IMR-90 (cell line): ENCODE data around the gene ZFP90. TPM values are rescaled to one million over a fixed set of nuclear protein-coding genes. Genes with fewer than 3 reads are reported as not detected.

Source experiments
- ATAC-seq: fragments of 200-7000 bp; cut with Tn5 transposase; 2 replicates; pipeline ENCODE4 v1.9.1; 2020; ENCODE audit warnings: low read depth, mild to moderate bottlenecking, moderate library complexity
- BruUV-seq: library from RNA; stranded (reverse); fragments of 400-500 nt; replicated peaks from 2 replicates; lab custom pipeline; 2021; lab: Mats Ljungman, UMichigan
- CTCF ChIA-PET: fragments of 300-600 bp; formaldehyde crosslinking; extraction: SDS; loops from one replicate; lab custom pipeline; 2021; ENCODE audit warnings: antibody characterized with exemption; lab: Yijun Ruan, JAX
- POLR2A ChIA-PET: fragments of 300-600 bp; sonication (Branson Sonifier 250); formaldehyde crosslinking; loops from one replicate; lab custom pipeline; 2022; ENCODE audit warnings: antibody characterized with exemption; ENCODE audit not compliant: unreplicated experiment; lab: Charles Lee
- DNase-seq: peaks from one replicate; pipeline ENCODE4 v3.0.0; 2013
- H2AFZ ChIP-seq: replicated peaks from 2 replicates; pipeline ENCODE3; 2013; ENCODE audit warnings: low read length, mild to moderate bottlenecking; ENCODE audit not compliant: poor library complexity
- H2AK5ac ChIP-seq: 2 replicates; pipeline ENCODE4 v1.6.1; 2013; ENCODE audit warnings: low read depth, low read length, inconsistent platforms
- H2AK9ac ChIP-seq: replicated peaks from 2 replicates; pipeline ENCODE3; 2013; ENCODE audit warnings: mild to moderate bottlenecking, low read depth, low read length, moderate library complexity; ENCODE audit not compliant: poor library complexity
- H2BK120ac ChIP-seq: 2 replicates; pipeline ENCODE4 v1.6.1; 2013; ENCODE audit warnings: low read depth, low read length, inconsistent platforms
- H2BK15ac ChIP-seq: 3 replicates; pipeline ENCODE4 v1.6.1; 2013; ENCODE audit warnings: low read depth, low read length, inconsistent platforms
- H2BK20ac ChIP-seq: 2 replicates; pipeline ENCODE4 v1.6.1; 2013; ENCODE audit warnings: low read depth, mild to moderate bottlenecking, inconsistent platforms, low read length, moderate library complexity
- H2BK5ac ChIP-seq: 2 replicates; pipeline ENCODE4 v1.6.1; 2013; ENCODE audit warnings: mild to moderate bottlenecking, low read depth, low read length, inconsistent platforms; ENCODE audit not compliant: poor library complexity, severe bottlenecking
- H3K14ac ChIP-seq: replicated peaks from 2 replicates; pipeline ENCODE4 v1.6.1; 2013; ENCODE audit warnings: low read depth, low read length, inconsistent platforms
- H3K18ac ChIP-seq: 2 replicates; pipeline ENCODE4 v1.6.1; 2013; ENCODE audit warnings: low read depth, low read length, control low read depth
- H3K23ac ChIP-seq: 2 replicates; pipeline ENCODE4 v1.6.1; 2013; ENCODE audit warnings: low read depth, low read length, inconsistent platforms
- H3K27ac ChIP-seq: 2 replicates; pipeline ENCODE4 v1.5.1; 2013; ENCODE audit warnings: mild to moderate bottlenecking, control low read depth, low read length; ENCODE audit not compliant: insufficient read depth
- H3K27me3 ChIP-seq: 2 replicates; pipeline ENCODE4 v1.6.1; 2013; ENCODE audit warnings: low read length; ENCODE audit not compliant: control insufficient read depth, insufficient read depth
- H3K36me3 ChIP-seq: 2 replicates; pipeline ENCODE4 v1.6.1; 2013; ENCODE audit warnings: low read length, mixed read lengths; ENCODE audit not compliant: control insufficient read depth, insufficient read depth
- H3K4ac ChIP-seq: 2 replicates; pipeline ENCODE4 v1.6.1; 2013; ENCODE audit warnings: low read depth, low read length, inconsistent platforms
- H3K4me1 ChIP-seq: 2 replicates; pipeline ENCODE4 v1.6.1; 2013; ENCODE audit warnings: low read length, mixed read lengths; ENCODE audit not compliant: control insufficient read depth, insufficient read depth
- H3K4me2 ChIP-seq: 2 replicates; pipeline ENCODE4 v1.6.1; 2013; ENCODE audit warnings: low read depth, mild to moderate bottlenecking, control low read depth, low read length, moderate library complexity
- H3K4me3 ChIP-seq: 2 replicates; pipeline ENCODE4 v1.5.1; 2013; ENCODE audit warnings: low read depth, mild to moderate bottlenecking, control low read depth, low read length, moderate library complexity; ENCODE audit not compliant: insufficient read depth
- H3K56ac ChIP-seq: 2 replicates; pipeline ENCODE4 v1.6.1; 2013; ENCODE audit warnings: low read length, inconsistent platforms; ENCODE audit not compliant: insufficient read depth; ENCODE audit errors: extremely low read depth
- H3K79me1 ChIP-seq, 2 experiments: 2 replicates each; pipeline ENCODE4 v1.6.1; 2013; ENCODE audit warnings: low read length in 2 of 2, inconsistent platforms in 1 of 2, low read depth in 1 of 2
- H3K9ac ChIP-seq: 2 replicates; pipeline ENCODE4 v1.6.1; 2013; ENCODE audit warnings: low read depth, low read length, control low read depth
- H3K9me1 ChIP-seq: 2 replicates; pipeline ENCODE4 v1.6.1; 2013; ENCODE audit warnings: low read length, inconsistent platforms; ENCODE audit not compliant: insufficient read depth
- H3K9me3 ChIP-seq: 2 replicates; pipeline ENCODE4 v1.6.1; 2013; ENCODE audit warnings: low read length; ENCODE audit not compliant: control insufficient read depth, insufficient read depth
- H4K20me1 ChIP-seq: 2 replicates; pipeline ENCODE4 v1.6.1; 2013; ENCODE audit warnings: low read length, inconsistent platforms; ENCODE audit not compliant: insufficient read depth
- H4K5ac ChIP-seq: 2 replicates; pipeline ENCODE4 v1.6.1; 2013; ENCODE audit warnings: mild to moderate bottlenecking, low read depth, low read length, control low read depth
- H4K8ac ChIP-seq, 2 experiments: 2 replicates each; pipeline ENCODE4 v1.6.1; 2013; ENCODE audit warnings: low read depth in 2 of 2, low read length in 2 of 2, control low read depth in 1 of 2, inconsistent platforms in 1 of 2
- H4K91ac ChIP-seq: 2 replicates; pipeline ENCODE4 v1.6.1; 2013; ENCODE audit warnings: low read depth, low read length, inconsistent platforms; ENCODE audit not compliant: insufficient read depth
- BHLHE40 ChIP-seq: fragments of 150-350 bp; IDR thresholded peaks from 2 replicates; pipeline ENCODE4 v1.6.1; 2016; ENCODE audit warnings: mild to moderate bottlenecking, low read depth, low read length
- CEBPB ChIP-seq: IDR thresholded peaks from 2 replicates; pipeline ENCODE4 v1.6.1; 2012; ENCODE audit warnings: low read depth, low read length, improper control_type of control experiment
- CHD1 ChIP-seq: IDR thresholded peaks from 2 replicates; pipeline ENCODE4 v1.6.1; 2012; ENCODE audit warnings: low read depth, low read length, improper control_type of control experiment
- FOS ChIP-seq: fragments of 150-350 bp; IDR thresholded peaks from 2 replicates; pipeline ENCODE4 v1.6.1; 2016; ENCODE audit warnings: low read depth, low read length
- MAFK ChIP-seq: IDR thresholded peaks from 2 replicates; pipeline ENCODE4 v1.6.1; 2012; ENCODE audit warnings: low read depth, low read length, improper control_type of control experiment
- MAZ ChIP-seq: IDR thresholded peaks from 2 replicates; pipeline ENCODE4 v1.6.1; 2012; ENCODE audit warnings: low read depth, mild to moderate bottlenecking, low read length, improper control_type of control experiment, moderate library complexity, borderline replicate concordance
- MXI1 ChIP-seq: IDR thresholded peaks from 2 replicates; pipeline ENCODE4 v1.6.1; 2012; ENCODE audit warnings: low read depth, mild to moderate bottlenecking, low read length, moderate library complexity, borderline replicate concordance
- NFE2L2 ChIP-seq: fragments of 150-350 bp; IDR thresholded peaks from 2 replicates; pipeline ENCODE4 v1.6.1; 2016; ENCODE audit warnings: low read depth, mild to moderate bottlenecking, low read length
- POLR2A ChIP-seq: IDR thresholded peaks from 2 replicates; pipeline ENCODE4 v1.6.1; 2012; ENCODE audit warnings: mild to moderate bottlenecking, low read depth, low read length
- RAD21 ChIP-seq: IDR thresholded peaks from 2 replicates; pipeline ENCODE4 v1.6.1; 2012; ENCODE audit warnings: low read length, improper control_type of control experiment
- RCOR1 ChIP-seq: IDR thresholded peaks from 2 replicates; pipeline ENCODE4 v1.6.1; 2012; ENCODE audit warnings: mild to moderate bottlenecking, low read length, improper control_type of control experiment; ENCODE audit not compliant: insufficient replicate concordance
- RFX5 ChIP-seq: IDR thresholded peaks from 2 replicates; pipeline ENCODE4 v1.8.0; 2012; ENCODE audit warnings: low read depth, mild to moderate bottlenecking, low read length, moderate library complexity
- WGBS, 2 experiments: methylation state at CpG; one replicate each; pipeline versions ENCODE4 v1.1.5 to v1.1.7; 2013; ENCODE audit warnings: missing lambda C conversion rate in 2 of 2; ENCODE audit not compliant: insufficient read length in 1 of 2; ENCODE audit errors: extremely low coverage in 2 of 2; 5-methylcytosine and 5-hydroxymethylcytosine counted together
- dilution Hi-C: fragments of 300-500 bp; cut with HindIII; formaldehyde crosslinking; loops from one replicate; pipeline ENCODE4 v1.14.3; 2018; ENCODE audit warnings: low sequenced_read_pairs; ENCODE audit not compliant: unreplicated experiment
- in situ Hi-C: fragments of 300-500 bp; cut with MboI; formaldehyde crosslinking; loops from 3 replicates; pipeline ENCODE4 v1.14.3; 2019; ENCODE audit warnings: low sequenced_read_pairs, inconsistent platforms, mixed read lengths
- intact Hi-C: fragments of 100-400 bp; cut with micrococcal nuclease; formaldehyde crosslinking; loops from 2 replicates; pipeline ENCODE4 v1.10.0; 2022
- polyA plus RNA-seq, 3 experiments: library from polyadenylated mRNA; depleted of rRNA; stranded (reverse); fragments of >200 nt; gene quantifications; 2 replicates each; pipeline ENCODE4 v1.2.3, GENCODE V29; 2012; ENCODE audit warnings: low replicate concordance in 1 of 3
- total RNA-seq: library from RNA; depleted of rRNA; stranded (reverse); fragments of >200 nt; gene quantifications from 2 replicates; pipeline ENCODE4 v1.2.3, GENCODE V29; 2012
- TF ChIP-seq, protein P1 (sequence below): fragments of 150-350 bp; IDR thresholded peaks from 2 replicates; pipeline ENCODE4 v1.6.1; 2017; ENCODE audit warnings: mild to moderate bottlenecking, antibody characterized with exemption, low read length, low read depth
- TF ChIP-seq, protein P2 (sequence below): fragments of 150-350 bp; IDR thresholded peaks from 2 replicates; pipeline ENCODE4 v1.6.1; 2016; ENCODE audit warnings: low read depth, mild to moderate bottlenecking, low read length, moderate library complexity, borderline replicate concordance
- TF ChIP-seq, protein P3 (sequence below): conservative IDR thresholded peaks from 2 replicates; pipeline ENCODE4 v1.5.1; 2012; ENCODE audit warnings: mild to moderate bottlenecking, low read depth, low read length, improper control_type of control experiment

The ZFP90 gene
- total and polyA plus RNA-seq, 2 of the 4 experiments (the other 2 are of a cell fraction): 7.3 to 22.6 TPM

DNA sequence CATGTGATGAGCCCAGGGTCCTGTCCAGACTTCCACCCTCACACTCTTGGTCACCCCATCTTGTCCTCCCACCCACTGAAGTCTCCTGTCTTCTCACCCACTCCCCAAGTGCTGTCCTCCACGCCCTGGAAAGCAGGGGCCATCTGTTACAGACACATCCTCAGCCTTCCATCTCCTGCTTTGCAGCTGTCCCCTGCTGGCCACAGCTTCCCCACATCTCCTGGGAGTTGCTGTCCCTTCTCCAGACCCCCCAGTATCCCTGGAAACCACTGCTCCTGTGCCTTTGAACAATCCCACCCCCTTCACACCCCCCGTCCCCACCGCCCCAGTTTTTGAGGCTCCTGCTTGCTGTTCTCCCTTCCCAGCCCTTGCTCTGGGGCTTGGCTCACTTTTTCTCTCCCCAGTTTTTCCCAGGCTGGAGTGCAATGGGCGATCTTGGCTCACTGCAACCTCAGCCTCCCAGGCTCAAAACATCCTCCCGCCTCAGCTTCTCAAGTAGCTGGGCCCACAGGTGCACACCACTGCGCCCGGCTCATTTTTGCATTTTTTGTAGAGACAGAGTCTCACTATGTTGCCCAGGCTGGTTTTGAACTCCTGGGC is 30.4 kb upstream of the ZFP90 start:
- in situ Hi-C loops: no loop called here

More for the DNA sequence above, 30.4 kb upstream of the ZFP90 start:
- Histone ChIP-seq H4K8ac (no peak overlapping the region), H3K4me2 (no peak overlapping the region), H3K14ac (no peak overlapping the region), H3K18ac (no peak overlapping the region), H3K36me3 (no peaks in the 10 kb centered on the region), H4K91ac (no peak overlapping the region), H3K9me3 (no peaks in the 10 kb centered on the region), H2BK120ac (no peak overlapping the region), H3K9me1 (no peaks in the 10 kb centered on the region), H3K56ac (no peak overlapping the region), H3K4me1 (no peaks in the 10 kb centered on the region), H2BK15ac (no peak overlapping the region), H4K20me1 (no peaks in the 10 kb centered on the region; the same call in 1 of the 2 replicates), H3K4me3 (no peak overlapping the region), H3K9ac (no peak overlapping the region), H3K4ac (no peak overlapping the region), H2AFZ (no peak overlapping the region), H2BK20ac (no peak overlapping the region), H2BK5ac (no peak overlapping the region), H2AK5ac (no peak overlapping the region), H3K79me1 (no peaks in the 10 kb centered on the region), H3K27ac (no peak overlapping the region), H3K23ac (no peak overlapping the region), H4K5ac (no peak overlapping the region), H2AK9ac (no peak overlapping the region), H3K27me3 (peaks cover 17% of the 10 kb centered on the region)
- CTCF ChIA-PET: no interaction called here
- DNase-seq (no peak), ATAC-seq (no peak)
- POLR2A ChIA-PET: interaction anchor here (0.6 kb wide), 1 partner anchor 13 kb away, joined by 3 read pairs; no protein-coding TSS in a partner anchor
- 50% methylated on average over 1 of the region's 7 CpGs; no CpG with 5 or more reads in 1 of the 2 experiments for WGBS, 2 experiments
- TF ChIP-seq, protein P1, sequence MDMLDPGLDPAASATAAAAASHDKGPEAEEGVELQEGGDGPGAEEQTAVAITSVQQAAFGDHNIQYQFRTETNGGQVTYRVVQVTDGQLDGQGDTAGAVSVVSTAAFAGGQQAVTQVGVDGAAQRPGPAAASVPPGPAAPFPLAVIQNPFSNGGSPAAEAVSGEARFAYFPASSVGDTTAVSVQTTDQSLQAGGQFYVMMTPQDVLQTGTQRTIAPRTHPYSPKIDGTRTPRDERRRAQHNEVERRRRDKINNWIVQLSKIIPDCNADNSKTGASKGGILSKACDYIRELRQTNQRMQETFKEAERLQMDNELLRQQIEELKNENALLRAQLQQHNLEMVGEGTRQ: no peak
- TF ChIP-seq POLR2A: no peak
- no peak for TF ChIP-seq RAD21
- TF ChIP-seq RCOR1: no peak
- TF ChIP-seq, protein P2, sequence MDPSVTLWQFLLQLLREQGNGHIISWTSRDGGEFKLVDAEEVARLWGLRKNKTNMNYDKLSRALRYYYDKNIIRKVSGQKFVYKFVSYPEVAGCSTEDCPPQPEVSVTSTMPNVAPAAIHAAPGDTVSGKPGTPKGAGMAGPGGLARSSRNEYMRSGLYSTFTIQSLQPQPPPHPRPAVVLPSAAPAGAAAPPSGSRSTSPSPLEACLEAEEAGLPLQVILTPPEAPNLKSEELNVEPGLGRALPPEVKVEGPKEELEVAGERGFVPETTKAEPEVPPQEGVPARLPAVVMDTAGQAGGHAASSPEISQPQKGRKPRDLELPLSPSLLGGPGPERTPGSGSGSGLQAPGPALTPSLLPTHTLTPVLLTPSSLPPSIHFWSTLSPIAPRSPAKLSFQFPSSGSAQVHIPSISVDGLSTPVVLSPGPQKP: no peak
- TF ChIP-seq NFE2L2: no peak
- no peak for TF ChIP-seq CHD1
- TF ChIP-seq BHLHE40: no peak
- TF ChIP-seq MXI1: no peak
- TF ChIP-seq FOS: no peak
- TF ChIP-seq CEBPB: no peak
- TF ChIP-seq RFX5: no peak
- TF ChIP-seq, protein P3, sequence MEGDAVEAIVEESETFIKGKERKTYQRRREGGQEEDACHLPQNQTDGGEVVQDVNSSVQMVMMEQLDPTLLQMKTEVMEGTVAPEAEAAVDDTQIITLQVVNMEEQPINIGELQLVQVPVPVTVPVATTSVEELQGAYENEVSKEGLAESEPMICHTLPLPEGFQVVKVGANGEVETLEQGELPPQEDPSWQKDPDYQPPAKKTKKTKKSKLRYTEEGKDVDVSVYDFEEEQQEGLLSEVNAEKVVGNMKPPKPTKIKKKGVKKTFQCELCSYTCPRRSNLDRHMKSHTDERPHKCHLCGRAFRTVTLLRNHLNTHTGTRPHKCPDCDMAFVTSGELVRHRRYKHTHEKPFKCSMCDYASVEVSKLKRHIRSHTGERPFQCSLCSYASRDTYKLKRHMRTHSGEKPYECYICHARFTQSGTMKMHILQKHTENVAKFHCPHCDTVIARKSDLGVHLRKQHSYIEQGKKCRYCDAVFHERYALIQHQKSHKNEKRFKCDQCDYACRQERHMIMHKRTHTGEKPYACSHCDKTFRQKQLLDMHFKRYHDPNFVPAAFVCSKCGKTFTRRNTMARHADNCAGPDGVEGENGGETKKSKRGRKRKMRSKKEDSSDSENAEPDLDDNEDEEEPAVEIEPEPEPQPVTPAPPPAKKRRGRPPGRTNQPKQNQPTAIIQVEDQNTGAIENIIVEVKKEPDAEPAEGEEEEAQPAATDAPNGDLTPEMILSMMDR: no peak
- no peak for TF ChIP-seq MAFK
- TF ChIP-seq MAZ: no peak
- BruUV-seq: no TSS peak
- dilution Hi-C loops: no loop called here
- intact Hi-C loops: no loop called here
